Stimulated activated CD4-positive, alpha-beta T cell treated with anti-CD3 and anti-CD28 coated beads, Interleukin-1b, Interleukin-23, amount 100 ng/mL, for 48 hours (primary cell): ENCODE results near the gene AXL.

Experiments used
- DNase-seq: peaks from one replicate; pipeline ENCODE4 v3.0.0-alpha.2; 2020

AXL gene

GRCh38 chr19:41235480-41235879, 16.5 kb downstream of the AXL start:
- DNase-seq, result no peak

GRCh38 chr19:41238244-41238643, 19.2 kb downstream of the AXL start:
- DNase-seq, result no peak

GRCh38 chr19:41239363-41239762, 20.3 kb downstream of the AXL start:
- DNase-seq, result no peak

- no peak for DNase-seq
Observed at GRCh38 chr19:41239961-41240574, 21.0 kb downstream of the AXL start.

GRCh38 chr19:41241859-41242258, 22.8 kb downstream of the AXL start:
- DNase-seq, result no peak

GRCh38 chr19:41244117-41244516, 25.1 kb downstream of the AXL start:
- no peak for DNase-seq

- no peak for DNase-seq
Observed at GRCh38 chr19:41245843-41246242, 26.8 kb downstream of the AXL start.

GRCh38 chr19:41248895-41249294, 29.9 kb downstream of the AXL start:
- no peak for DNase-seq

- DNase-seq, result no peak
Observed at GRCh38 chr19:41249707-41250423, 30.8 kb downstream of the AXL start.

- no peak for DNase-seq
Observed at GRCh38 chr19:41253660-41254059, 34.6 kb downstream of the AXL start.

GRCh38 chr19:41255171-41255570, 36.1 kb downstream of the AXL start:
- DNase-seq, result no peak

- DNase-seq, result no peak
Observed at GRCh38 chr19:41261474-41262190, 42.6 kb downstream of the AXL start.

- peak; percentile 92 for DNase-seq
Observed at GRCh38 chr19:41263042-41263849, 44.2 kb downstream of the AXL start.

- peak; percentile 99 for DNase-seq
Observed at GRCh38 chr19:41263850-41264580, 45.0 kb downstream of the AXL start, which contains the start of gene HNRNPUL1. TSS of gene HNRNPUL1 (plus strand) at chr19:41264372. CDS start at chr19:41264504, 132 bp downstream.

GRCh38 chr19:41264581-41265394, 45.8 kb downstream of the AXL start:
- DNase-seq, result peak; percentile 67

- no peak for DNase-seq
Observed at GRCh38 chr19:41265395-41266153, 46.6 kb downstream of the AXL start.

GRCh38 chr19:41269055-41269454, 50.0 kb downstream of the AXL start:
- DNase-seq, result no peak

- DNase-seq, result no peak
Observed at GRCh38 chr19:41269571-41269970, 50.5 kb downstream of the AXL start.

GRCh38 chr19:41273076-41273475, 54.1 kb downstream of the AXL start:
- no peak for DNase-seq

- DNase-seq, result no peak
Observed at GRCh38 chr19:41274802-41275201, 55.8 kb downstream of the AXL start.

GRCh38 chr19:41276231-41276630, 57.2 kb downstream of the AXL start:
- no peak for DNase-seq
